HG03066 (cell line): Measurements from ENCODE around the gene FOXL2.

Experiments
- ATAC-seq: cut with Tn5 transposase; IDR thresholded peaks from one replicate; pipeline ENCODE4 v1.9.1; 2021; ENCODE audit warnings: low read depth; ENCODE audit not compliant: unreplicated experiment

Gene FOXL2

DNA sequence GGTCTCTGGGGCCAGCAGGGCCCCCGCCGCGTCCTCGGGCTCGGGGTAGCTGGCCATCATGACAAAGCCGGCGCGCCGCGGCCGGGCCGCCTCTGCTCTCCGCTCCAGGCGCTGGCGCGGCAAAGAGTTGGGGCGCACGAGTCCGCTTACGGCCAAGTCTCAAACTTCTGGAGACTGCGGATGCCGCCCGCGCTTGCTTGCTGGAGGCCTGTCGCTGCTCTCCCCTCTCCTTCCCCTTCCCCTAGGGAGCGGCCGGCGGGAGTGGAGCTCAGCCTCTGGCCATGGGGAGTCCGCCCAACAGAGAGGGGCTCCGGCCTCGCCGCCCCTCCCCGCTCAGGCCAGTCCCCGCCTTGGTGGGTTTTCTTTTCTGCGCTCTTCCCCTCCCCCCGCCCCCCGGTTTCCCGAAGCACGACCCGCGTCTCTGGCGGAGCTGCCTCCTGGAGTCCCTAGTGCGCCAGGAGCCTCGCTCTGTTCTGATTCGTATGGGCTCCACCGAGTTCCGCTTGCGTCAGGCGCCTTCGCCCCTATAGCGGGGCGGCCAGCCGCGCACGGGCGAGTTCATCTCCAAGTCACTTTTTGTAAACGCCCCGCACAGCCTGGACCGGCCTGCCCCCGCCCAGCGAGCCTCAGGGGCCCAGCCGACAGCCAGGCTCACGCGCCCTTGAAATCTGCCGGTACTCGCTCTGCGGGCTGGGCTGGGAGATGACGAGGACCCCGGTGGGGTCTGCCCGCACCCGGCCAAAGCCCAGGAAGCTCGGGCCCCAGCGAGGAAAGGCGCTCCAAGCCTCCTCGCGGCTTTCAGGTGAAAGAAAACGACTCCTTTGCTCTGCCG is at the start of gene FOXL2, which contains the start of gene FOXL2NB:
TSS of gene FOXL2 (minus strand) at position 475 of the 832 bp plus-strand sequence. CDS start at position 60, 415 bp downstream.
TSS of gene FOXL2NB (plus strand) at position 555 of the 832 bp plus-strand sequence. CDS start at position 703, 148 bp downstream.
- no peak for ATAC-seq

DNA sequence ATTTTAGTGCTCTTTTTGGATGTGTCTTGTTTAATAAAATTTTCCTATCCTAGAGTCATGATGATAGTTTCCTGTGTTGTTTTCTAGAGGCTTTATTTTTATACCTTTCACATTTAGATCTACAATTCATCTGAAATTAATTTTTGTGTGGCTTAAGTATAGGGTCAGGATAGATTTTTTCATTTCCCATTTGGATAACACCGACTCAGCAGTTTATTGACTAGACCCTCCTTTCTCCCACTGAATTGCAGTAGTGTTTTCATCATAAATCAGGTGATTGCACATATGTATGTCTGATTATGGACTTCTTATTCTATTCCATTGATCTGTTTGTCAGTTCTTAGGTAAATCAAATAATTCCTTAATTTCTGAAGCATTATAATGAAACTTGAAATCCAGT is 48.8 kb upstream of the FOXL2 start:
- no peak for ATAC-seq

DNA sequence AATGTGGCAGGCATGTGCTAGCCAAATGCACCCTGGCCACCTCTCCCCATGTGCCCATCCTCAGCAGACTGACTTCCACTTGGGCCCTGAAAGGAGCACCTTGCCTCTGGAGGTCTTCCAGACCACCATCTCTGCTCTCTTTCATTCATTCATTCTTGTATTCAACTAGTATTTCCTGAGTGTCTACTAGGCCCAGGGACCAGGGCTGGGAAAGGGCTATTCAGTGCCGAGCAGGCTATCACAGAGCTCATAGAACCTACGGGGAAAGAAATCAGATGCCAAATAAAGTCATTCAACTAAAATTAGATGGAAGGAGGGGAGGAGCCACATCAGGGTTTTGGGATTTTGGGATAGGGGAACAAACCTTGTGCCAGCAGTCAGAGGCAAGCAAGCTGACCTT is 40.2 kb upstream of the FOXL2 start:
- no peak for ATAC-seq

DNA sequence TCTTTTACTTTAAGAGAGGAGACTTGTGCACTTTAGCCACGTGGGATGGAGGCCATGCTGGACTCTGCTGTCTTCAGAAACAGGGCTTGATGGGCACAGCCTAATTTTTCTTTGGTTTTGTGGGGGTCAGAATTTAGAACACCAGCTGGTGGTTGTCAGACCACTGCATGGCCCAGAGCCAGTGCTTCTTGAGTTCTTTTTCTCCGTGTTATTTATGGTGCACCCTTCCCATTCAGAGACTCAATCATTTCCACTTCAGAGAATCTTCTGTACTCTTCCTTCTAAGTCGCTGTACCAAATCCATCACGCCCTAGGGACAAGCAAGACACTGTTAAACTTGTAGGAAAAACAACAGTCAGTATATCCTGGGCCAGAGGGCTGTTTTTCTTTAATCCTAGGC is 39.0 kb upstream of the FOXL2 start:
- no peak for ATAC-seq

DNA sequence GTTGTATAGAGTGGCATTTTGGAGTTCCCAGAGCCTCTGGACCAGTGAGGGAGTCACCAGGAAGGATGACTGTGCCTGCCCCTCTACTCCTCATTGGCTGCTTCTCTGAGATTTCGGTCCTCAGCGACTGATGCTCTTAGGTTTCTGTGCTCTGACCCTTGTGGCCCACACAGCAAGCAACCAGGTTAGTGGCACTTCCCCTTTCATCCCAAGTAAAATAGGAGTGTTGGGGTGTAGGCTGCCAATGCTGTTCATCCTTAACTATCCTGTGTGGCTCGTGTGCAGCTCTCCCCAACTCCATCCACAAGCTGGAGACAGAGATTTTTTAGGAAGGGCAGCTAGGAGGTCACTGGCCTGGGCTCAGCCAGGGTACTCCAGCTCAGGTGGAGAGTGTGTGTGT is 37.9 kb upstream of the FOXL2 start:
- ATAC-seq: no peak

DNA sequence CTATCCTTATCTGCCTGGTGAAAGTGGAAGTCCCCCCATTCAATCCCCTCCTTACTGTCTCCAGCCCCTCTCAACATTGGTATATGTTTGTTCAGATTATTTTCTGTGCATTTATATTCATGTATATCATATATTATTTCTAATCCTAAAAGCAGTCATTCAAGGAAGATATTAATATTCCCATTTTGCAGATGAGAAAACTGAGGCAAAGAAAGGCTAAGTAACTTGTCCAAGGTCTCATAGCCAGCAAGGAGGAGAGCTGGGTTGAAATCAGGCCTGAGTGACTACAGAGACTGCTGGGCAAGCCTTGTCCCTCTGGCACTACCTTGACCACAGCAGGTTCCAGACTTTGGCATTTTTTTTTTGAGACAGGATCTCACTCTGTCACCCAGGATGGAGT is 29.1 kb upstream of the FOXL2 start:
- ATAC-seq: no peak

DNA sequence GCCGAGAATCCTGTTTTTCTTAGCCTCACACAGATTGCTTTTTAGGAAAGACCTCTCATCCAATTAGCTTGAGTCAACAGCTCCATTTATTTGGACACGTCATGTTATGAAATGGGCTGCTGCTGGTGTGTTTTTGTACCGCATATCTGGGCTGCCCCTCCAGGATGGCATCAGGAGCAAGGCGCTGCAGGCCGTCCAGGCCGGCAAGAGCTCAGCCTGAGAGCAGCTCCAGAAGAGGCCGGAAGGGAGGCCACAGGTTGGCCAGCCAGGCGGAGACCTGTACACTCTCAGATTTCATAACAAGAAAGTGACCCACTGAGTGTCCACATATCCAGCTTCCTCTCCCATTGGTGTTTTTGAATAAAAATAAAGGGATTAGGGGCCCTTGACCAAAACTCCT is 28.4 kb upstream of the FOXL2 start:
- no peak for ATAC-seq

DNA sequence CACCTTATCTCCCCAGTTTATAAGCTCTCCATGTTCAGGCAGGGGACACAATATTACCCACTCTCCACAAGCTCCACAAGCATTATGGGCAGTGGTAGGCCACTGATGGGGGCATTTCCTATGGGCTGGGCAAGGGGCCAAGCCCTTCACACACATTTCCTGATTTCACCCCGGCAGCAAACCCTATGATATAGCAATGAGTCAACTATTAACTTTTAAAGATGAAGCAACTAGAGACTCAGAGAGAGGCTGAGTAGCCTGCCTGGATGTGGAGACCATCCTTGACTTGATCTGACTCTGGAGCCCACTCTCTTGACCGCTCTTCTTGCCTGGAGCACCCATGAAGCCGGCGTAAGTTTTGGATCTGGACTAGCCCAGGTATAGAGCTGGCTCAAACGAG is 27.5 kb upstream of the FOXL2 start:
- ATAC-seq: no peak

DNA sequence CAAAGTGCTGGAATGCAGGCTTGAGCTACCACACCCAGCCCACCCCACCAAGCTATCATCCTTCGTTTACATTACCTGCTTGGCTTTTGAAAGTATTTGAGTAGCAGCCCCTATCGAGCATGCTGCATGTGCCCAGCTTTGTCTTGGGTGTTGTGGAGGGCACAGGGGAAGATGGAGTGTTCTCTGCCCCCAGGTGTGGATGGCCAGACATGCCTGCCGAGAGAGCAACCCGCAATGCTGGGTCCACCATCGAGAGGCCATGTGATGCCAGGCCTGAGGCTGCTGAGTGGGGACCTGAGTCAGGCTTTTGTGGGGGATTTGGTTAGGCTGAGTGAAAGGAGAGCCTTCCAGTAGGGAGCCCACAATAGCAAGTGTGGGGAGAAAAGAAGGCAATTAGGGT is 26.0 kb upstream of the FOXL2 start:
- ATAC-seq: no peak

DNA sequence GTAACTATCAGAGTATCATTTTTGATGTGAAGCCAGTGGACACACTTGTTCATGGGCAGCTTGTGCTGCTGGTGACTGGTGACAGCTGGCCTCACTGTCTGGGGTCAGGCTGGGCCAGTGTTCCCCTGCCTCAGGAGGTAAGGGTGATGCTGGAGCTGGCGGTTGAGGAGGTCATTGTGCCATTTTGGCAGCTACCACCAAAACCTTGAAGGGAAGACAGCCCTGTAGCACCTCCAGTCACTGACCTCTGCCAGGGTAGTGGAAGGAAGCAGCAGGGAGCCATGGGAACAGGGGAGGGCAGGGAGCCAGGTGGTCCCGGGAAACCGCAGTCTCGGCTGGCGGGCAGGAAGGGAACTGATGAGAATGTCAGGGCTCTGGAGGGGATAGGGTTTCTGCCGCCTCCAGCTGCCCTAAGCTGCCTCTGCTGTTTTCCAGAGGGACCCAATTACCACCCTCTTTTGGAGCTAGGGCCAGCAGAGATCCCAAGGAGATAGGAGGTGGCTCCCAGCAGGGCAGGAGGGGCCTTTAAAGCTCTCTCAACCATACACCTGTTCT is 24.9 kb upstream of the FOXL2 start:
- ATAC-seq: no peak

DNA sequence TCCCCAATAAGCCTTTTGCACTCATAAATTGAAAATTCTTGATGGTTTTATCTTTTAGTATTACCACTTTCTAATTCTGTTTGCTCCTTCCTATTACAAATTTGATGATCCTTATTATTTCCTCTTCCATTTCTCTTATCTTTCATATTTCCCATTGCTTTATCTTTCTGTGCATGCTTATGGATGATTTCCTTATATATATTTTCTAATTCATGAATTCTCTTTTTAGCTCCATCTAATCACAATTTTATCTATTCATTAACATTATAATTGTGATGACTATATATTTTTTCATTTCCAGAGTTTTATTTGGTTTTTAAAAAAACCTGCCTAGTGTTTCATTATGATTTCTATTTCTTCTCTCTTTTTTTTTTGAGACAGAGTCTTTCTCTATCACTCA is 18.0 kb upstream of the FOXL2 start:
- ATAC-seq: no peak

DNA sequence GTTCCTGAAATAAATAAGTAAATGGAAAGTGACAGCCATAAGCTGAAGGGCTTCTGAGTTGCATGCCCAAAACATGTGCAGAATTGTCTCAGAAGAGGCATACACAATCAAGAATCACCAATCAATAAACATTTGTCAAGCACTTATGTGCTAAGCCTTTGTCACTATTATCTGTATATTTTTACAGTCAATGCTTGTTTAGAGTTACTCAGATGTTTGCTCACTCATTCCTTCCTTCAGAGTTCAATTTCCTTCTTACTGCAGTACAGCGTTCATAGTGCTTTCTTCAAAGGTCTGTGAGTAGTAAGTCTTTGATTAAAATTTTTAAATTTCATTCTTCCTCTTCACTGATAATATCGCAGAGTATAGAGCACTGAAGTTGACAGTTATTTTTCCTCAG is 17.3 kb upstream of the FOXL2 start:
- ATAC-seq: no peak

DNA sequence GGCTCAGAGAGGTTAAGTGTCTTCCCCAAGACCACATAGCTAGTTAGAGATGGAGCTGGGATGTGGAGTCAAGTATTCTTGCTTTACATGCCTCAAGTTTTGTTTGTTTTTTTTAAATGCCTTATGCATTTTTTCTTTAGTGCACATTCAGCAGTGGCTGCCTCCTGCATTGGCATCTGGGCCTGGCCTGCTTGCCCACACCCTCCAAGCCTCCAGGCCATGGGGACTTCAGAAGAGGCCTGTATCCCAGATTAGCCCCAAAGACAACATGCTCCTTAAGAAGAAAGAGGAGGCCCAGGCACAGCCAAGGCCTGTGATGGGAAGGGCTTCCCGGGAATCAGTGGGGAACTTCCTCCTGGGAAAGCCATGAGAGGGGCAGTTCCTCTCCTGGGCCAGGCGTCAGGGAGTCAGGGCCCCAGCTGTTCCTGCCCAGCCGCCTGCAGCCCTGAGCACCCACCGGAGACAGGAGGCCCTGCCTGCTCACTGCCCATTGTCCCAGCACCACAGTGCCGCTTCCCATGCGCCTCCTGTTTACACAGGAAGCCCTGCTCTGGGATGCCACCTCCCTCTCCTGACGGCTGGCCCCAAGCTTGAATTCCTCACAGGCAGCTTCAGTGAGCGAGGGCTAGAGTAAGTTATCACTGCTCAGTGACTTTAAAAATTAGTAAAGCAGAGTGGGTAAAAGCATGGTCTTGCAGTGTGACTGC is 16.1 kb upstream of the FOXL2 start:
- no peak for ATAC-seq

DNA sequence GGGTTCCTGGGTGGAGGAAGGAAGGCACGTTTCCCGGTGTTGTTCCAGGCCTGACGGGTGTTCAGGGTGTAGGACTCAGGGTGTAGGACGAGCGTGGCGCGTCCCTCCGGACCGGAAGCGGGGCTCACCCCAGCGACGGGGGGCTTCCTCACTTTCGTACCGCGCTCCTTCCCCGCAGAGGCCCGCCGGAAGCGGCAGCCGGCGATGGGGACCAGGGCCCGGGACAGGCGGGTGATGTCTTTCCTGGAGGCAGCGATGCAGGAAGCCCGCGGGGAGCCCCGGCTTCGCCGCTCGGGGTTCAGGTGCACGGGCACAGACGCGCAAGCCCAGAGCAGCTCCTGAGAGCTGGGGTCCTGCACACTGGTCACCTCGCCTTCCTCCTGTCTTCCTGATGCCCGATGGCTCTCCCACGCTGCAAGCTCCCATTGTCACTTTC is 13.5 kb upstream of the FOXL2 start:
- ATAC-seq: no peak

DNA sequence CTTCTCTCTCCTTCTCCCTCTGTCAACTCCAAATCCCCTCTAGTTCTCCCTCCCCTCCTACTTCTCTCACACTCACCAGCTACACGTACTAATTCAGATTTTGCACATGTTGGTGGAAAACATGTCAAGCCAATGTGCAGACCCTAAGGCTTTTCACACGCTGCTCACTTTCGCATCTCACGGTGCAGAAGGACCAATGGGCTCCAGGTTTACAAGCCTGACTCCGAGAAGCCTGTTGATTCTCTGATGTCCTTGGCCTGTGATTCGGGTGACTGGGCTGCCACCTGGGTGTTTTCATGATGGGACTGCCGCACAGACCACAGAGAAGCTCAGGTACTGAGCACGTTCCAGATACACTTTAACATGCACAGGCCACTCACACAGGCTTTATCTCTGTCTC is 3.8 kb upstream of the FOXL2 start:
- ATAC-seq: no peak

DNA sequence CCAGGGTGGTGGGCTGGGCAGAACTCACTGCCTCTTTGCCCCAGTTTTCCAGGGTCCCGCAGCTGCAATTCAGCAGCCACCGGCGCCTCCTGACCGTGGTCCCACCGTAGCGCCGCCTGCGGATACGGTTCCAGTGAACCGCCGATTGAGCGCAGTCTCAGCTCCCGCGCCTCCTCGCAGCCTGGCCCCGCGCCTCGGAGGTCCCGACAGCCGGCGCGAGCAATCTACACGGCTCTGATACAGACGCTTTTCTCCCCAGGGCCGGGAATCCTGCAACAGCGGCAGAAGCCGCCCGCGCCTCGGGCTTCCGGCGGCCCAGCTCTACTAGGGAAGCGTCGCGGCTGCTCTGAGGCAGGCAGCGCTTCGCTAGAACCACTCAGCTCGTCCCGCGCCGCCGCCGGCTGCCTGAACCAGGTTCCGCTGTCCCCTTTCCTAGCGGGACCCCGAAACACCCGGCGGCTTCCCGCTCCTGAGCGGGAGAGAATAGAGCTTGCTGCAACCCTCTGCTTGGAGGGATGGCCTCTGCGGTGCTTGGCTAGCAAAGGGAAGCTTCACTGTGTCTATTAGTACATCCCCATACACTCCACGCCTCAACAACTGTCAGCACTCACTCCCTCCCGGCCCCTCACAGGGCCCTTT is 3.2 kb upstream of the FOXL2 start:
- ATAC-seq: no peak

DNA sequence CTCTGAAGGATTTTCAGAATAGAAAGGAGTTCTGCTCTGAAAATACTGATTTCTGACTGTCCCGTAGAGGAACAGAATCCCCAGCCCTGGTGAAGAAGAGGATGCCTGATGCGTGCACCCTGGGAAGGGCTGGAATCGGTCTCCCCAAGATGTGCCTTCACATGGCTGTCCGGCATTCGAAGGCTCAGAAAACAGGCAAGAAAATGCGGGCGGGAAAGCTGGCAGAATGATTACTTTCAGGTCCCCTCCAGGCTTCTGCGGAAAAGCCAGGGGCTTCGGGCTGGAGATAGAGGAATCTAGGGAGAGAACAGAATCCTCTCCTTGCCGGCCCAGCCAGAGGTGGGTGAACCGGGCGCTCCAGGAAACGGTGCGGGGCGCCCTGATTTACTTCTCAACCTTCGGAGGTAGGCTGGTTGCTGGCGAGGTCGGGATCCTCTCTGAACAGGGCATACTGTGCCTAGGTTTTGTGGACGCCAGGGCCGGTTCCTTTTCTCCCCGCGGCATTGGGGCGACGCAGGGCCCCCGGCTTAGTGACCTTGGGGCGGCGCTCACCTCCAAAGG is 2.6 kb upstream of the FOXL2 start:
- ATAC-seq: no peak

DNA sequence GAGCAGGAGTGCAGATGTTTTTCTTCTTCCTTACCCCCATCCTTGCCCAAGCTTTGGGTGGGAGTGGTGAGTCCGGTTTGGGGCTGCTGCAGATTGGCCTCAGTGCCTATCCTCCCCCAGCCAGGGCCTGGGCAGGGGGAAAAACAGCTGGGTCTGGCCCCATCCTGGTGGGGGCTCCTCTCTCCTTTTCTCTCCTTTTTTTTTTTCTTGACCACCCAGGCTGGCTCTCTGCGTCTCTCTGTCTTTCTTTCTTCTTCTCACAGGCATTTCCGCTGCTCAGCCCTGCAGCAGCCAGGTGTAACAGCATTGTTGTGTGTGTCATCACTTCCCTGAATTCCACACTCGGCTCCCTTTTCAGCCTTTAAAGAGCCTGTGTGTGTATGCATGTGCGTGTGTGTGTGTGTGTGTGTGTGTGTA is 2.1 kb upstream of the FOXL2 start:
- ATAC-seq: no peak

DNA sequence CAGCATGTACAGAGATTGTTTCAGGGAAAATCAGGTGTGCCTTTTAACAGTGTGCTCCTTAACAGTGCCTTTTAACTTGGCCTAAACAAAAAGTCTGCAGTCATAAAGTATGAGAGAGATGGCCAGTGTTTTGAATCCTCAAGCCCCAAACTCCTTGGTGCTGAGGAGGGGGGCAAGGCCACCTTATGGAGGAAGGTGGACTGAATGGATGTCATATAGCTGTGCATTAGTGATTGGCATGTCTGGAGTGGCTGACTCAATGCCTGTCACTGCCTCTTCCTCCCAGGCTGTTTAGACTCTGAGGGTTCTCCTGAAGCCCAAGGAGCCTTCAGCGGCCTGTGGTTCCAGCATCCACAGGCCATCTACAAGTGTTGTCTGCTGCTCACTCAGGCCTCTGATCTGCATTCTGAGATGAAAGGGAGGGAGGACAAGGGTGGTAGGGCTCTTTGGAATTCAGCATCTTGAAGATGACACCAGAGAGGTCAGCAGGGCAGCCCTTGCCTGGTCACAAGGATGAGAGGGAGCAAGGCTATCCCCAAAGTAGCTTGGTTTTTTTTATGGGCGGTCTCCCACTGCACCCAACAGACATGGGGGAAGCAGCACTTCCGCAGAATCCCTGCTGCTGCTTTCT is 1.5 kb upstream of the FOXL2 start:
- no peak for ATAC-seq

DNA sequence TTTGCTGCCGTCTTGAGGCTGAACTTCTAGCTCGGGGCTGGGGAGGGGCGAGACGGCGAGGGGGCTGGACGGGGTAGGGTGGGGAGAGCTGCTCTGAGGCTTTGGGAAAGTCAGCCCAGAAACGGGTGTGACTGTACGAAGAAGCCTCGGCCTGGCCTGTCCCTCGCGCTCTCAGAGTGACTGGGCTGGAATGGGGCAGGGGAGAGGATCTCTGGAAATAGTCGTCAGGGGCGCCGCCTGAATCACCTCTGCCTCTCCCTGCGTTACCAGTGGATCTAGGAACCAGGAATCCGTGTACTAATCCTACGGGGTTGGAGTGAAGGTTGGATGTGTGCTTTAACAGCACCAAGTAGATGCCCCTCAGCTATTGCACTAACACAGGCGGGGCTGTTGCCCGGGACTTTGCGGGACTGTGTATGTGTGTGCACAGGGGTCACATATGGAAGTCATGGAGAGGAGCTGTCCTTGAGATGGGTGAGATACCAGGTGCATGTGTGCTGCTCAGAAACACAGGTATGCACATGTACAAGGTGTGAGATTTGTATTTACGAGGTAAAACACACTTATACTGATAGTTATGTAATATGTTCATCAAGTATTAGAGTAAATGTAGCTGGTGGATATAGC is 671 bp upstream of the FOXL2 start:
- ATAC-seq: no peak
